PC-9 (cell line): ENCODE data around the gene TMEM44. TPM values are rescaled to one million over a fixed set of nuclear protein-coding genes. Genes with fewer than 3 reads are reported as not detected.
A peak's percentile ranks its signal among the peaks of the same experiment; 100 is the strongest.

Source experiments
- BruUV-seq: library from RNA; stranded (reverse); fragments of 400-500 nt; replicated peaks from 2 replicates; lab custom pipeline; 2021; lab: Mats Ljungman, UMichigan
- CTCF ChIA-PET: fragments of 300-600 bp; sonication (Branson Sonifier 250); formaldehyde crosslinking; loops from one replicate; lab custom pipeline; 2022; ENCODE audit warnings: antibody characterized with exemption; lab: Charles Lee
- POLR2A ChIA-PET: fragments of 300-600 bp; sonication (Branson Sonifier 250); formaldehyde crosslinking; loops from one replicate; lab custom pipeline; 2022; ENCODE audit warnings: antibody characterized with exemption; ENCODE audit not compliant: unreplicated experiment; lab: Charles Lee
- DNase-seq, 2 experiments: peaks; one replicate each; pipeline versions ENCODE4 v3.0.0 to v3.0.0-alpha.2; 2015 to 2022; ENCODE audit warnings: mixed read lengths in 1 of 2
- H2AFZ ChIP-seq: fragments of 200-600 bp; sonication (generic); 2 replicates; pipeline ENCODE4 v1.8.1; 2017; ENCODE audit warnings: antibody characterized with exemption
- H3F3A ChIP-seq: fragments of 200-600 bp; sonication (generic); 2 replicates; pipeline ENCODE4 v1.8.1; 2017; ENCODE audit warnings: antibody characterized with exemption, mild to moderate bottlenecking, low read depth; ENCODE audit not compliant: insufficient read depth
- H3K27ac ChIP-seq: fragments of 200-600 bp; sonication (generic); 2 replicates; pipeline ENCODE4 v1.6.1; 2016; ENCODE audit warnings: mixed run types
- H3K27me3 ChIP-seq: fragments of 200-600 bp; sonication (generic); 2 replicates; pipeline ENCODE4 v1.6.1; 2016; ENCODE audit warnings: low read depth, mixed run types; ENCODE audit not compliant: insufficient read depth
- H3K36me3 ChIP-seq: fragments of 200-600 bp; sonication (generic); 2 replicates; pipeline ENCODE4 v1.6.1; 2016; ENCODE audit warnings: low read depth, mixed run types
- H3K4me1 ChIP-seq: fragments of 200-600 bp; sonication (generic); replicated peaks from 2 replicates; pipeline ENCODE4 v1.6.1; 2016; ENCODE audit warnings: mixed run types; ENCODE audit not compliant: insufficient read depth
- H3K4me2 ChIP-seq: fragments of 200-600 bp; sonication (generic); 2 replicates; pipeline ENCODE4 v1.6.1; 2017; ENCODE audit warnings: mixed run types
- H3K4me3 ChIP-seq: fragments of 200-600 bp; sonication (generic); 2 replicates; pipeline ENCODE4 v1.6.1; 2016; ENCODE audit warnings: mixed run types
- H3K79me2 ChIP-seq: fragments of 200-600 bp; sonication (generic); 2 replicates; pipeline ENCODE4 v1.6.1; 2017; ENCODE audit warnings: low read depth, mixed run types
- H3K9me2 ChIP-seq: fragments of 200-600 bp; sonication (generic); 2 replicates; pipeline ENCODE4 v1.8.1; 2017; ENCODE audit warnings: mild to moderate bottlenecking; ENCODE audit not compliant: insufficient read depth
- H3K9me3 ChIP-seq: fragments of 200-600 bp; sonication (generic); 2 replicates; pipeline ENCODE4 v1.8.1; 2016; ENCODE audit warnings: low read depth; ENCODE audit not compliant: insufficient read depth
- H4K20me1 ChIP-seq: fragments of 200-600 bp; sonication (generic); 2 replicates; pipeline ENCODE4 v1.8.1; 2017; ENCODE audit not compliant: insufficient read depth
- EZH2 ChIP-seq: fragments of 200-600 bp; sonication (generic); IDR thresholded peaks from 2 replicates; pipeline ENCODE4 v1.8.0; 2017; ENCODE audit warnings: antibody characterized with exemption, low read depth
- intact Hi-C: fragments of 100-400 bp; cut with micrococcal nuclease; formaldehyde crosslinking; loops from one replicate; pipeline ENCODE4 v1.10.0; 2022; ENCODE audit not compliant: unreplicated experiment
- total RNA-seq: library from RNA; stranded (reverse); gene quantifications from 2 replicates; pipeline ENCODE4 v1.2.3, GENCODE V29; 2021
- TF ChIP-seq, protein P1 (sequence below): fragments of 200-600 bp; sonication (generic); conservative IDR thresholded peaks from 2 replicates; pipeline ENCODE4 v1.6.1; 2017; ENCODE audit warnings: mixed run types, antibody characterized with exemption, mild to moderate bottlenecking, moderate library complexity

The TMEM44 gene
- total RNA-seq, 1 experiment from 2014 or later, result 37.5 TPM

DNA sequence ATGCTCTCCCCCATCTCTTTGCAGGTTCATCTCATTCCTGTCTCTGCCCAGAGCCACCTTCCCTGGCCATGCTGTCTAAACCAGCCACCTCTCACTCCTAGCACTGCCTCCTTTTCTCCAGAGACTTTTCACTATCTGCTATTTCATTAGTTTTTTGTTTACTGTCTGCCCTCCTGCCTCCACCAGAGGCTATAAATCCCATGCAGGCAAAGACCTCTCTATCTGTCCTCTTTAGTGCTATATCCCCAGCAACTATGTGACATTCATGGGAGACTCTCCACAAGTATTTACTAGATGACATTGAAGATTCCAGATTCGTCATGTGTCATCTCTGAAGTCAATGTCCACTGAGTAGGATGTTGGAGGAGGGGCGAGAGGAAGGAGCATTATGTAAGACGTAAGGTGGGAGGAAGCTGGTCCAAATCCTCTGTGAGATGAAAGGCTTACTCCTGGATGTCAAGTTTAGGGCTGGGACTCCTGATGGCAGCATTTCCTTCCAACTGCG lies 49.0 kb upstream of the TMEM44 start:
- Histone ChIP-seq H3K36me3 (no peaks in the 10 kb centered on the region), H3K4me1 (peaks cover 16% of the 10 kb centered on the region), H3K27ac (no peak overlapping the region), H3K79me2 (peaks cover 2% of the 10 kb centered on the region; the same call in 1 of the 2 replicates), H3K9me3 (no peaks in the 10 kb centered on the region), H3K4me2 (peak overlapping the region; percentile 34), H3K9me2 (no peaks in the 10 kb centered on the region), H3K4me3 (no peak overlapping the region), H4K20me1 (no peaks in the 10 kb centered on the region), H3K27me3 (no peaks in the 10 kb centered on the region), H3F3A (peaks cover 11% of the 10 kb centered on the region; the same call in 1 of the 2 replicates), H2AFZ (no peak overlapping the region)
- ChIA-PET POLR2A (interaction anchor here (0.5 to 1.1 kb wide), 6 partner anchors 11 to 438 kb away, joined by 4 to 8 read pairs (median 5); no protein-coding TSS in a partner anchor), CTCF (interaction anchor here (0.5 to 1.8 kb wide), 22 partner anchors 11 to 589 kb away, joined by 3 to 14 read pairs (median 6); partner anchors contain the start of genes LSG1 and XXYLT1)
- TF ChIP-seq, protein P1, sequence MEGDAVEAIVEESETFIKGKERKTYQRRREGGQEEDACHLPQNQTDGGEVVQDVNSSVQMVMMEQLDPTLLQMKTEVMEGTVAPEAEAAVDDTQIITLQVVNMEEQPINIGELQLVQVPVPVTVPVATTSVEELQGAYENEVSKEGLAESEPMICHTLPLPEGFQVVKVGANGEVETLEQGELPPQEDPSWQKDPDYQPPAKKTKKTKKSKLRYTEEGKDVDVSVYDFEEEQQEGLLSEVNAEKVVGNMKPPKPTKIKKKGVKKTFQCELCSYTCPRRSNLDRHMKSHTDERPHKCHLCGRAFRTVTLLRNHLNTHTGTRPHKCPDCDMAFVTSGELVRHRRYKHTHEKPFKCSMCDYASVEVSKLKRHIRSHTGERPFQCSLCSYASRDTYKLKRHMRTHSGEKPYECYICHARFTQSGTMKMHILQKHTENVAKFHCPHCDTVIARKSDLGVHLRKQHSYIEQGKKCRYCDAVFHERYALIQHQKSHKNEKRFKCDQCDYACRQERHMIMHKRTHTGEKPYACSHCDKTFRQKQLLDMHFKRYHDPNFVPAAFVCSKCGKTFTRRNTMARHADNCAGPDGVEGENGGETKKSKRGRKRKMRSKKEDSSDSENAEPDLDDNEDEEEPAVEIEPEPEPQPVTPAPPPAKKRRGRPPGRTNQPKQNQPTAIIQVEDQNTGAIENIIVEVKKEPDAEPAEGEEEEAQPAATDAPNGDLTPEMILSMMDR, result no peak
- TF ChIP-seq EZH2, result no peak
- no TSS peak for BruUV-seq
- intact Hi-C loops, result loop anchor here (1.0 to 2.0 kb wide), 10 partner anchors 189 to 840 kb away; partner anchors contain the start of gene XXYLT1
- DNase-seq, result no peak

DNA sequence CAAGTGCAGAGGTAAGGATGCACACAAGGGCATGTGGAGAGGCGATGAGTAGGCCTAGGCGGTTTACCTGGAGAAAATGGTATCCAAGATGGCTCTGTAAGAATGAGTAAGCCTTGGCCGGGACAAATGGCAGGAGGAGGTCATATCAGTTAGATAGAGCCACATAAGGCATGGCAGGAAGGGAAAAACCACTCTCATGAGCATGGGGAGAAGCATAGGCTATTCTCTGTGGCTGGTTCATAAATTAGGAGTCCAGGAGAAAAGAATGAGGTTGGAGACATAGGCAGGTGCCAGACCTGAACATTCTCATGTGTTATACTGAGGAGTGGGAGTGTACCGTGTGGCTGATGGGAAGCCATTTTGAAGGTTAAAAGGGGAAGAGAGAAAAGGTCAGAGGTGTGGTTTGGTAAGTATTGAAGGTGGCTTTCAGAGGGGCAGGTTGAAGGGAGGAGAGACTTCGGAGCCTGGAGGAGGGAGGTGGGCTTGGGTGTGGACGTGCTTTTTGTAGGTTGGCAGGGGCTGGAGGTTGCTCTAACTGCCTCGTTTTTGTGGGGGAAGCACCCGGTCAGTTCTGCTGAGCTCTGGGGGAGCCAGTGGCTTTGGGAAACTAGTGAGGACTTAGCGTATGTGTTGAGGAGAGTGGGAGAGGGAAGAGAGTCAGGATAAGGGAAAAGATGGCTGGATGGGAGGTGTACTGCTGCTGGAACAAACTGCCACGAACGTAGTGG lies 47.8 kb upstream of the TMEM44 start:
- BruUV-seq, result no TSS peak
- H3K27me3 ChIP-seq, result no peaks in the 10 kb centered on the region
- no peak for DNase-seq
- H3K4me3 ChIP-seq, result no peak overlapping the region
- ChIA-PET POLR2A (interaction anchor here (0.6 to 0.7 kb wide), 2 partner anchors 434 to 580 kb away, joined by 4 to 6 read pairs; no protein-coding TSS in a partner anchor), CTCF (interaction anchor here (1.3 kb wide), 1 partner anchor 88 kb away, joined by 3 read pairs; no protein-coding TSS in a partner anchor)
- H3K79me2 ChIP-seq, result no peaks in the 10 kb centered on the region
- H2AFZ ChIP-seq, result no peak overlapping the region
- peaks cover 14% of the 10 kb centered on the region for H3K4me1 ChIP-seq
- TF ChIP-seq, protein P1, result no peak
- TF ChIP-seq EZH2, result no peak
- intact Hi-C loops, result no loop called here
- no peak overlapping the region for H3K27ac ChIP-seq
- H3K9me3 ChIP-seq, result no peaks in the 10 kb centered on the region
- H3K9me2 ChIP-seq, result no peaks in the 10 kb centered on the region
- H4K20me1 ChIP-seq, result no peaks in the 10 kb centered on the region
- H3K36me3 ChIP-seq, result no peaks in the 10 kb centered on the region
- peaks cover 11% of the 10 kb centered on the region; the same call in 1 of the 2 replicates for H3F3A ChIP-seq
- no peak overlapping the region for H3K4me2 ChIP-seq

DNA sequence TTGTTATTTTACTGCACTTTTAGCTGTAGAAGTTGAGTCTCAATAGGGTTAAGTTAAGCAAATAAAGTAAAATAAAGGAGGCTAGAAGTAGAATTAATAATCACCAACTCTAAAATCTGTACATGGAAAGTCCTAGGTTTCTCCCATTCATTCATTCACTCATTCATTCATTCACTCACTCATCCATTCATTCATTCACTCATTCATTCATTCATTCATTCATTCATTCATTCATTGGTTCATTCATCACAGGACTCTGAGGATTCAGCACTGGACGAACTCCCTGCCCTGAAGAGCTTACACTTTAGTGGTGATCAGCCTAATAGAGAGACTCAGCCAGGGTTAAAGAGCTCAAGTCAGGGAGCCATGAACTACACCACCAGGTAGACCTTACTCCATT lies 43.3 kb upstream of the TMEM44 start:
- Histone ChIP-seq H3K4me2 (no peak overlapping the region), H3K9me2 (no peaks in the 10 kb centered on the region), H4K20me1 (no peaks in the 10 kb centered on the region), H3K36me3 (no peaks in the 10 kb centered on the region), H3K4me3 (no peak overlapping the region), H2AFZ (no peak overlapping the region), H3K27ac (no peak overlapping the region), H3F3A (no peaks in the 10 kb centered on the region), H3K4me1 (no peaks in the 10 kb centered on the region), H3K27me3 (no peaks in the 10 kb centered on the region), H3K79me2 (peaks cover 5% of the 10 kb centered on the region), H3K9me3 (no peaks in the 10 kb centered on the region)
- ChIA-PET CTCF (no interaction called here), POLR2A (no interaction called here)
- intact Hi-C loops, result no loop called here
- no TSS peak for BruUV-seq
- TF ChIP-seq, protein P1, result no peak
- DNase-seq, result no peak
